ENCODE data around the gene VWCE. TPM values are rescaled to one million over a fixed set of nuclear protein-coding genes. Genes with fewer than 3 reads are reported as not detected.

VWCE gene
- polyA plus RNA-seq, 1 of the 3 experiments (the other 2 are of a cell fraction): 5.0 TPM

DNA sequence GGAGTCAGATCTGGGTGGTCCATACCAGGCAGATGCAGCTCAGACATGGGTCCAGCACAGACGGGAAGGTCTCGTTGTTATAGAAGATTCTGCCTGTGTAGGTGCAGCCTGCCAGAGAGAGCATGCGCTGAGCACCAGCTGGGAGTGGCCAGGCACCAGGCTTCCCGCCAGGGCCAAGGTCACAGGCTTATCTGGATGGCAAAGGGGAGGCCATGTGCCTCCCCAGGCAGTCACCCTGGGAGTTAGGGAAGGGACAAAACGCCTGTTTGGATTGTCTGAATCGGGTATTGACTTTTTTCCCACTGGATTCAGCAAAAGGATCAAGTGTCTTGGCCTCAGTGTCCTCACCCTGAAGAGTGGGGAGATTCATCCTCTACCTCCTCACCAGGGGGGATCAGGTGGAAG lies 27.7 kb downstream of the VWCE start:
- CTCF ChIA-PET: interaction anchor here (0.6 to 2.6 kb wide), 3 partner anchors 11 to 353 kb away, joined by 3 to 7 read pairs (median 3); no protein-coding TSS in a partner anchor
- POLR2A ChIA-PET: no interaction called here

GRCh38 chr11:61266602-61267001 lies 28.5 kb downstream of the VWCE start:
- H3F3A ChIP-seq (replicated peaks; ENCODE audit: insufficient read depth): no peaks in the 10 kb centered on the region
- WGBS (ENCODE audit: low lambda C conversion rate): 63% methylated on average over 4 of the region's 4 CpGs
- ChIA-PET POLR2A (interaction anchor here (0.7 kb wide), 1 partner anchor 11 kb away, joined by 3 read pairs; no protein-coding TSS in a partner anchor), CTCF (interaction anchor here (0.6 to 2.6 kb wide), 4 partner anchors 10 to 354 kb away, joined by 3 to 12 read pairs (median 5); no protein-coding TSS in a partner anchor)
- no peaks in the 10 kb centered on the region for H3K9me3 ChIP-seq
- H3K4me3 ChIP-seq (ENCODE audit: low read depth in 2 of 2, low read length in 1 of 2): no peak overlapping the region
- H3K36me3 ChIP-seq (replicated peaks in 1 of 2; ENCODE audit: control insufficient read depth in 1 of 2, insufficient read depth in 2 of 2, low read length in 1 of 2): no peaks in the 10 kb centered on the region
- no peaks in the 10 kb centered on the region for H3K79me2 ChIP-seq (ENCODE audit: insufficient read depth)
- H2AFZ ChIP-seq (ENCODE audit: low read depth): no peak overlapping the region
- TF ChIP-seq RFX5 (IDR thresholded peaks at IDR 0.05; ENCODE audit: low read length): no peak
- TF ChIP-seq, protein P1, sequence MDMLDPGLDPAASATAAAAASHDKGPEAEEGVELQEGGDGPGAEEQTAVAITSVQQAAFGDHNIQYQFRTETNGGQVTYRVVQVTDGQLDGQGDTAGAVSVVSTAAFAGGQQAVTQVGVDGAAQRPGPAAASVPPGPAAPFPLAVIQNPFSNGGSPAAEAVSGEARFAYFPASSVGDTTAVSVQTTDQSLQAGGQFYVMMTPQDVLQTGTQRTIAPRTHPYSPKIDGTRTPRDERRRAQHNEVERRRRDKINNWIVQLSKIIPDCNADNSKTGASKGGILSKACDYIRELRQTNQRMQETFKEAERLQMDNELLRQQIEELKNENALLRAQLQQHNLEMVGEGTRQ (IDR thresholded peaks at IDR 0.05; ENCODE audit: borderline replicate concordance, low read depth, low read length): no peak
- TF ChIP-seq SIN3A (IDR thresholded peaks at IDR 0.05; ENCODE audit: borderline replicate concordance, low read depth, low read length): no peak
- DNase-seq: no peak
- H3K4me1 ChIP-seq (ENCODE audit: control insufficient read depth in 1 of 2, insufficient read depth in 2 of 2, low read depth in 1 of 2, low read length in 1 of 2): no peaks in the 10 kb centered on the region
- H3K9ac ChIP-seq: no peak overlapping the region
- H4K20me1 ChIP-seq (ENCODE audit: insufficient read depth): no peaks in the 10 kb centered on the region
- no peak overlapping the region for H3K4me2 ChIP-seq
- no peak overlapping the region for H3K27ac ChIP-seq (ENCODE audit: low read depth in 2 of 2, low read length in 1 of 2)
- H3K9me2 ChIP-seq: no peaks in the 10 kb centered on the region
- no peaks in the 10 kb centered on the region for H3K27me3 ChIP-seq (ENCODE audit: insufficient read depth)

More for the DNA sequence above, 27.7 kb downstream of the VWCE start:
- no peak overlapping the region for H3K9ac ChIP-seq
- no peak overlapping the region for H3K4me3 ChIP-seq (ENCODE audit: low read depth in 2 of 2, low read length in 1 of 2)
- H3K36me3 ChIP-seq (replicated peaks in 1 of 2; ENCODE audit: control insufficient read depth in 1 of 2, insufficient read depth in 2 of 2, low read length in 1 of 2): no peaks in the 10 kb centered on the region
- no peaks in the 10 kb centered on the region for H3K9me2 ChIP-seq
- no peaks in the 10 kb centered on the region for H3F3A ChIP-seq (replicated peaks; ENCODE audit: insufficient read depth)
- H4K20me1 ChIP-seq (ENCODE audit: insufficient read depth): no peaks in the 10 kb centered on the region
- no peak for DNase-seq
- no peak overlapping the region for H3K27ac ChIP-seq (ENCODE audit: low read depth in 2 of 2, low read length in 1 of 2)
- H3K4me1 ChIP-seq (ENCODE audit: control insufficient read depth in 1 of 2, insufficient read depth in 2 of 2, low read depth in 1 of 2, low read length in 1 of 2): no peaks in the 10 kb centered on the region
- H3K27me3 ChIP-seq (ENCODE audit: insufficient read depth): no peaks in the 10 kb centered on the region
- H3K4me2 ChIP-seq: no peak overlapping the region
- H3K9me3 ChIP-seq: no peaks in the 10 kb centered on the region
- no CpG with 5 or more reads among the region's 6 CpGs for WGBS (ENCODE audit: low lambda C conversion rate)
- no peaks in the 10 kb centered on the region for H3K79me2 ChIP-seq (ENCODE audit: insufficient read depth)
- H2AFZ ChIP-seq (ENCODE audit: low read depth): no peak overlapping the region
- TF ChIP-seq JUND (IDR thresholded peaks at IDR 0.05) (no peak), TEAD4 (IDR thresholded peaks at IDR 0.05; ENCODE audit: borderline replicate concordance, insufficient read depth) (no peak), SIN3A (IDR thresholded peaks at IDR 0.05; ENCODE audit: borderline replicate concordance, low read depth, low read length) (no peak), PBX3 (IDR thresholded peaks at IDR 0.05) (no peak), TAF1 (IDR thresholded peaks at IDR 0.05; ENCODE audit: borderline replicate concordance, low read depth, low read length) (no peak), MEF2A (IDR thresholded peaks at IDR 0.05; ENCODE audit: borderline replicate concordance, low read depth) (no peak), NRF1 (IDR thresholded peaks at IDR 0.05; ENCODE audit: low read depth, low read length) (no peak)
- TF ChIP-seq, protein P2, sequence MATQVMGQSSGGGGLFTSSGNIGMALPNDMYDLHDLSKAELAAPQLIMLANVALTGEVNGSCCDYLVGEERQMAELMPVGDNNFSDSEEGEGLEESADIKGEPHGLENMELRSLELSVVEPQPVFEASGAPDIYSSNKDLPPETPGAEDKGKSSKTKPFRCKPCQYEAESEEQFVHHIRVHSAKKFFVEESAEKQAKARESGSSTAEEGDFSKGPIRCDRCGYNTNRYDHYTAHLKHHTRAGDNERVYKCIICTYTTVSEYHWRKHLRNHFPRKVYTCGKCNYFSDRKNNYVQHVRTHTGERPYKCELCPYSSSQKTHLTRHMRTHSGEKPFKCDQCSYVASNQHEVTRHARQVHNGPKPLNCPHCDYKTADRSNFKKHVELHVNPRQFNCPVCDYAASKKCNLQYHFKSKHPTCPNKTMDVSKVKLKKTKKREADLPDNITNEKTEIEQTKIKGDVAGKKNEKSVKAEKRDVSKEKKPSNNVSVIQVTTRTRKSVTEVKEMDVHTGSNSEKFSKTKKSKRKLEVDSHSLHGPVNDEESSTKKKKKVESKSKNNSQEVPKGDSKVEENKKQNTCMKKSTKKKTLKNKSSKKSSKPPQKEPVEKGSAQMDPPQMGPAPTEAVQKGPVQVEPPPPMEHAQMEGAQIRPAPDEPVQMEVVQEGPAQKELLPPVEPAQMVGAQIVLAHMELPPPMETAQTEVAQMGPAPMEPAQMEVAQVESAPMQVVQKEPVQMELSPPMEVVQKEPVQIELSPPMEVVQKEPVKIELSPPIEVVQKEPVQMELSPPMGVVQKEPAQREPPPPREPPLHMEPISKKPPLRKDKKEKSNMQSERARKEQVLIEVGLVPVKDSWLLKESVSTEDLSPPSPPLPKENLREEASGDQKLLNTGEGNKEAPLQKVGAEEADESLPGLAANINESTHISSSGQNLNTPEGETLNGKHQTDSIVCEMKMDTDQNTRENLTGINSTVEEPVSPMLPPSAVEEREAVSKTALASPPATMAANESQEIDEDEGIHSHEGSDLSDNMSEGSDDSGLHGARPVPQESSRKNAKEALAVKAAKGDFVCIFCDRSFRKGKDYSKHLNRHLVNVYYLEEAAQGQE (IDR thresholded peaks at IDR 0.05; ENCODE audit: low read depth, low read length): no peak
